Panc1 (cell line): ENCODE measurements around the gene ACACA.

Source experiments
- POLR2AphosphoS5 ChIP-seq: IDR thresholded peaks from 2 replicates; pipeline ENCODE4 v1.6.1; 2012; ENCODE audit warnings: mild to moderate bottlenecking, low read depth, low read length, moderate library complexity
- TF ChIP-seq, protein P1 (sequence below), 2 experiments: IDR thresholded peaks; 2 replicates each; pipeline ENCODE4 v1.6.1; 2011 to 2012; ENCODE audit warnings: low read depth in 2 of 2, control low read depth in 1 of 2, low read length in 1 of 2, mild to moderate bottlenecking in 1 of 2, moderate library complexity in 1 of 2; ENCODE audit not compliant: insufficient read depth in 1 of 2

DNA sequence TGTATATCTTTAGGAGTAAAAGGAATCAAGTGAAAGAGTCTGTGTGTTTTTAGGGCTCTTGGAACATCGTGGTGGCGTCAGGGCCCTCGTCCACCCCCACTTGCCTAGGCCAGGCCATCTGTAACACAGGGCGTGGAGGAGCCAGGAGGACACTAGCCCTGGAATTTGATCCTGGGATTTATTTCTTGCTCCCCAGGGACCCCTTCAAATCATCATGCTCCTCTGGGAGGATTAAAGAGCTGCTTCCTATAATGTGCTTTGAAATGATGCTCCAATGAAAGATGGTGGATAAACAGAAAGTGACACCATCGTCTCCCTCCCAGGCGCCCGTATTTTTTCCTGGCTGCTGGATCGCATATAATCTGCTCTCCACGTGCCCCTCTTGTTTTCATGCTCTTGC is 344.6 kb downstream of the ACACA start:
- TF ChIP-seq POLR2AphosphoS5, result no peak
- TF ChIP-seq, protein P1, sequence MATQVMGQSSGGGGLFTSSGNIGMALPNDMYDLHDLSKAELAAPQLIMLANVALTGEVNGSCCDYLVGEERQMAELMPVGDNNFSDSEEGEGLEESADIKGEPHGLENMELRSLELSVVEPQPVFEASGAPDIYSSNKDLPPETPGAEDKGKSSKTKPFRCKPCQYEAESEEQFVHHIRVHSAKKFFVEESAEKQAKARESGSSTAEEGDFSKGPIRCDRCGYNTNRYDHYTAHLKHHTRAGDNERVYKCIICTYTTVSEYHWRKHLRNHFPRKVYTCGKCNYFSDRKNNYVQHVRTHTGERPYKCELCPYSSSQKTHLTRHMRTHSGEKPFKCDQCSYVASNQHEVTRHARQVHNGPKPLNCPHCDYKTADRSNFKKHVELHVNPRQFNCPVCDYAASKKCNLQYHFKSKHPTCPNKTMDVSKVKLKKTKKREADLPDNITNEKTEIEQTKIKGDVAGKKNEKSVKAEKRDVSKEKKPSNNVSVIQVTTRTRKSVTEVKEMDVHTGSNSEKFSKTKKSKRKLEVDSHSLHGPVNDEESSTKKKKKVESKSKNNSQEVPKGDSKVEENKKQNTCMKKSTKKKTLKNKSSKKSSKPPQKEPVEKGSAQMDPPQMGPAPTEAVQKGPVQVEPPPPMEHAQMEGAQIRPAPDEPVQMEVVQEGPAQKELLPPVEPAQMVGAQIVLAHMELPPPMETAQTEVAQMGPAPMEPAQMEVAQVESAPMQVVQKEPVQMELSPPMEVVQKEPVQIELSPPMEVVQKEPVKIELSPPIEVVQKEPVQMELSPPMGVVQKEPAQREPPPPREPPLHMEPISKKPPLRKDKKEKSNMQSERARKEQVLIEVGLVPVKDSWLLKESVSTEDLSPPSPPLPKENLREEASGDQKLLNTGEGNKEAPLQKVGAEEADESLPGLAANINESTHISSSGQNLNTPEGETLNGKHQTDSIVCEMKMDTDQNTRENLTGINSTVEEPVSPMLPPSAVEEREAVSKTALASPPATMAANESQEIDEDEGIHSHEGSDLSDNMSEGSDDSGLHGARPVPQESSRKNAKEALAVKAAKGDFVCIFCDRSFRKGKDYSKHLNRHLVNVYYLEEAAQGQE (IDR thresholded peaks at IDR 0.05; ENCODE audit: insufficient read depth in 1 of 2, low read depth in 2 of 2, low read length in 1 of 2), result no peak
